Renal pelvis (tissue), 4 donors: ENCODE data around the gene REM2. TPM values are rescaled to one million over a fixed set of nuclear protein-coding genes. Genes with fewer than 3 reads are reported as not detected.
A peak's percentile ranks its signal among the peaks of the same experiment; 100 is the strongest.
"Not testable (repeated sequence)": the region's sequence is repeated elsewhere in the genome, so short reads cannot be mapped to it uniquely, and the experiment has no call there.

Experiments
- DNase-seq: peaks from one replicate; pipeline ENCODE4 v3.0.0-alpha.2; 2013
- polyA plus RNA-seq, 3 donors: library from polyadenylated mRNA; unstranded; fragments of 120-200 nt; gene quantifications; one replicate each; pipeline ENCODE4 v1.2.1, GENCODE V29; 2013; ENCODE audit not compliant: insufficient read length in 3 of 3

Gene REM2
- polyA plus RNA-seq, 3 donors, result 1.9 to 2.1 (median 1.9) TPM

- no peak for DNase-seq
Measured at GRCh38 chr14:22847661-22848341, 35.2 kb upstream of the REM2 start.

GRCh38 chr14:22848351-22849164, 34.5 kb upstream of the REM2 start:
- DNase-seq, result peak; percentile 82

GRCh38 chr14:22849212-22849819, 33.7 kb upstream of the REM2 start:
- DNase-seq, result no peak

GRCh38 chr14:22850944-22851764, 31.9 kb upstream of the REM2 start:
- no peak for DNase-seq

- not testable (repeated sequence) for DNase-seq
Measured at GRCh38 chr14:22852178-22852577, 30.8 kb upstream of the REM2 start.

GRCh38 chr14:22852599-22852939, 30.5 kb upstream of the REM2 start:
- no peak for DNase-seq

- peak; percentile 88 for DNase-seq
Measured at GRCh38 chr14:22852940-22853767, 29.9 kb upstream of the REM2 start.

GRCh38 chr14:22854296-22854695, 28.7 kb upstream of the REM2 start:
- DNase-seq, result not testable (repeated sequence)

GRCh38 chr14:22854963-22855724, 27.9 kb upstream of the REM2 start:
- no peak for DNase-seq

GRCh38 chr14:22856428-22856827, 26.6 kb upstream of the REM2 start:
- DNase-seq, result no peak

GRCh38 chr14:22860377-22860776, 22.6 kb upstream of the REM2 start:
- DNase-seq, result not testable (repeated sequence)

- no peak for DNase-seq
Measured at GRCh38 chr14:22861651-22862050, 21.4 kb upstream of the REM2 start.

- DNase-seq, result no peak
Measured at GRCh38 chr14:22864979-22865378, 18.0 kb upstream of the REM2 start.

GRCh38 chr14:22865424-22866405, 17.3 kb upstream of the REM2 start:
- no peak for DNase-seq

- DNase-seq, result no peak
Measured at GRCh38 chr14:22866874-22867273, 16.1 kb upstream of the REM2 start.

GRCh38 chr14:22870811-22871223, 12.2 kb upstream of the REM2 start:
- DNase-seq, result no peak

GRCh38 chr14:22871224-22872032, 11.6 kb upstream of the REM2 start, which contains the start of gene LRP10:
Gene LRP10 (plus strand): TSS chr14:22871740. CDS start chr14:22872304, 564 bp downstream.
- DNase-seq, result peak; percentile 90
